ENCODE measurements around the gene AMD1.
A peak's percentile ranks its signal among the peaks of the same experiment; 100 is the strongest.

AMD1 gene

DNA sequence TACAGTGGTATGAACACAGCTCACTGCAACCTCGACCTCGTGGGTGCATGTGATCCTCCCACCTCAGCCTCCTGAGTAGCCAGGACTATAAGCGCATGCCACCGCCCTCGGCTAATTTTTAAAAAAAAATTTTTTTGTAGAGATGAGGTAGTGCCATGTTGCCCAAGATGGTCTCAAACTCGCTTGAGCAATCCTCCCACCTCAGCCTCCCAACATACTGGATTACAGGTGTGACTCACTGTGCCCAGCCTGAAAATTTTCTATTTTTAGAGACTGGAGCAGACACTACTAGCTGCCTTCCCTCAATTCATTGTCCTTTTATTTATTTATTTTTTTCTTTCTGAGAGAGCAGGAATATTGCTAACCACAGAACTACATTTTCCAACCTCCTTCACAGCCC, 63.6 kb downstream of the AMD1 start:
- DNase-seq (ENCODE audit: low read depth in 2 of 2) = no peak

GRCh38 chr6:110939429-110940200, 65.0 kb downstream of the AMD1 start:
- no peak for DNase-seq (ENCODE audit: low read depth in 2 of 2)

DNA sequence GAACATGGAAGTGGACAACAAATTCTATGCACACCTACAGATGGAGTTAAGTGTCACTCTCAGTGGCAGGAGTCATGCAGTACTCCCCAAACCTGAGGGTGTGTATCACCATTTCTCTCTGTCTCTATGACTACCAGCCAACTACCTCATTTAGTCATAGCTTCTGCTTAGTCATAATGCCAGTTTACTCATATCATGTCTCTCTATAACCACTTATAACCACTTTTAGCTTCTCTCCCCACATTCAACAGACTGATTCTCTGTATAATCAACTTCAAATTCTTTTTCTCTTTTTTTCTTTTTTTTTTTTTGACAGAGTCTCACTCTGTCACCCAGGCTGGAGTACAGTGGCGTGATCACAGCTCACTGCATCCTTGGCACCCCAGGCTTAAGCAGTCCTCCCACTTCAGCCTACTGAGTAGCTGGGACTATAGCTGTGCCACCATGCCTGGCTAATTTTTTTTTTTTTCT, 70.1 kb downstream of the AMD1 start:
- peak in 1 of 2 donors; percentile 5 for DNase-seq (ENCODE audit: low read depth in 2 of 2)

Data from activated CD8-positive, alpha-beta memory T cell treated with anti-CD3 and anti-CD28 coated beads for 4 hours (primary cell).